KOPT-K1 (cell line): ENCODE measurements around the gene KLHL22.
A peak's percentile ranks its signal among the peaks of the same experiment; 100 is the strongest.
"Not testable (repeated sequence)": the region's sequence is repeated elsewhere in the genome, so short reads cannot be mapped to it uniquely, and the experiment has no call there.

ENCODE experiments used
- H3K27ac ChIP-seq: fragments of 200-600 bp; sonication (generic); 2 replicates; pipeline ENCODE4 v1.5.1; 2016; ENCODE audit warnings: antibody characterized with exemption, mild to moderate bottlenecking, low read depth, low read length; ENCODE audit not compliant: poor library complexity, severe bottlenecking
- H3K36me3 ChIP-seq: fragments of 200-600 bp; sonication (generic); 2 replicates; pipeline ENCODE4 v1.5.1; 2017; ENCODE audit warnings: antibody characterized with exemption, mild to moderate bottlenecking, low read length, moderate library complexity; ENCODE audit not compliant: insufficient read depth
- H3K9me3 ChIP-seq: fragments of 200-600 bp; sonication (generic); 2 replicates; pipeline ENCODE4 v1.5.1; 2017; ENCODE audit warnings: antibody characterized with exemption, low read length, mild to moderate bottlenecking; ENCODE audit not compliant: insufficient read depth, poor library complexity, severe bottlenecking

Gene KLHL22

GRCh38 chr22:20494978-20495860 lies at the start of gene KLHL22:
Gene KLHL22, minus strand, starts transcription at chr22:20495795. Its CDS starts 6,584 bp downstream, at chr22:20489211.
- no peaks in the 10 kb centered on the region for H3K9me3 ChIP-seq
- no peaks in the 10 kb centered on the region for H3K36me3 ChIP-seq
- peak within 1 kb of the TSS; percentile 60 for H3K27ac ChIP-seq

GRCh38 chr22:20545318-20545634 lies 49.7 kb upstream of the KLHL22 start:
- not testable (repeated sequence) for H3K9me3 ChIP-seq, H3K27ac ChIP-seq
- peaks cover 53% of the 10 kb centered on the region for H3K36me3 ChIP-seq

GRCh38 chr22:20542736-20543135 lies 47.1 kb upstream of the KLHL22 start:
- no peaks in the 10 kb centered on the region for H3K9me3 ChIP-seq
- H3K27ac ChIP-seq: no peak overlapping the region
- peaks cover 77% of the 10 kb centered on the region for H3K36me3 ChIP-seq

- Histone ChIP-seq H3K36me3 (peaks cover 84% of the 10 kb centered on the region), H3K27ac (no peak overlapping the region), H3K9me3 (no peaks in the 10 kb centered on the region)
Observed at GRCh38 chr22:20542055-20542454, 46.5 kb upstream of the KLHL22 start.

GRCh38 chr22:20538875-20539274 lies 43.3 kb upstream of the KLHL22 start:
- H3K9me3 ChIP-seq, H3K27ac ChIP-seq: not testable (repeated sequence)
- peaks cover 77% of the 10 kb centered on the region for H3K36me3 ChIP-seq

- peaks cover 76% of the 10 kb centered on the region for H3K36me3 ChIP-seq
- no peaks in the 10 kb centered on the region for H3K9me3 ChIP-seq
Observed at GRCh38 chr22:20537983-20538382, 42.4 kb upstream of the KLHL22 start.

GRCh38 chr22:20537325-20537756 lies 41.7 kb upstream of the KLHL22 start:
- peaks cover 72% of the 10 kb centered on the region for H3K36me3 ChIP-seq
- H3K9me3 ChIP-seq: no peaks in the 10 kb centered on the region
- no peak overlapping the region for H3K27ac ChIP-seq

More at GRCh38 chr22:20537983-20538382, 42.4 kb upstream of the KLHL22 start:
- no peak overlapping the region for H3K27ac ChIP-seq

- H3K9me3 ChIP-seq: no peaks in the 10 kb centered on the region
- peaks cover 72% of the 10 kb centered on the region for H3K36me3 ChIP-seq
- H3K27ac ChIP-seq: no peak overlapping the region
Observed at GRCh38 chr22:20536590-20537324, 41.2 kb upstream of the KLHL22 start.

- H3K9me3 ChIP-seq: no peaks in the 10 kb centered on the region
- peaks cover 66% of the 10 kb centered on the region for H3K36me3 ChIP-seq
- peak overlapping the region; percentile 28 for H3K27ac ChIP-seq
Observed at GRCh38 chr22:20533879-20534265, 38.3 kb upstream of the KLHL22 start.

GRCh38 chr22:20533095-20533878 lies 37.7 kb upstream of the KLHL22 start:
- Histone ChIP-seq H3K9me3 (no peaks in the 10 kb centered on the region), H3K27ac (peak overlapping the region; percentile 28), H3K36me3 (peaks cover 66% of the 10 kb centered on the region)

GRCh38 chr22:20532256-20532993 lies 36.8 kb upstream of the KLHL22 start:
- H3K27ac ChIP-seq: peak overlapping the region; percentile 28
- no peaks in the 10 kb centered on the region for H3K9me3 ChIP-seq
- peaks cover 66% of the 10 kb centered on the region for H3K36me3 ChIP-seq

- H3K27ac ChIP-seq: peak overlapping the region; percentile 16
- H3K9me3 ChIP-seq: no peaks in the 10 kb centered on the region
- peaks cover 64% of the 10 kb centered on the region for H3K36me3 ChIP-seq
Observed at GRCh38 chr22:20531404-20532201, 36.0 kb upstream of the KLHL22 start.

- Histone ChIP-seq H3K36me3 (peaks cover 66% of the 10 kb centered on the region), H3K9me3 (no peaks in the 10 kb centered on the region), H3K27ac (peak overlapping the region; percentile 16)
Observed at GRCh38 chr22:20531154-20531403, 35.5 kb upstream of the KLHL22 start.
